ENCODE measurements around the gene FLT4. TPM values are rescaled to one million over a fixed set of nuclear protein-coding genes. Genes with fewer than 3 reads are reported as not detected.

The FLT4 gene
- polyA plus RNA-seq, 2 of the 4 experiments (the other 2 are of a cell fraction), result 2.0 to 2.6 TPM

GRCh38 chr5:180606215-180606785, 43.1 kb downstream of the FLT4 start:
- H3K4me3 ChIP-seq, result no peak overlapping the region
- H3K4me1 ChIP-seq, result no peaks in the 10 kb centered on the region
- POLR2A ChIA-PET, result no interaction called here
- no peak overlapping the region for H3K4me2 ChIP-seq
- H3K27ac ChIP-seq, result no peak overlapping the region
- DNase-seq (ENCODE audit: low read depth in 1 of 2, low spot score in 1 of 2) (no peak), FAIRE-seq (no peak), ATAC-seq (peak in 1 of 2 experiments; percentile 14; a peak in 3 of 6 replicates)
- WGBS (ENCODE audit: missing lambda C conversion rate), result 47% methylated on average over 21 of the region's 21 CpGs
- CTCF ChIA-PET, result interaction anchor here (0.6 to 2.9 kb wide), 29 partner anchors 8 to 478 kb away, joined by 3 to 14 read pairs (median 4); no protein-coding TSS in a partner anchor
- H3K9me3 ChIP-seq, result no peaks in the 10 kb centered on the region
- TF ChIP-seq JUNB (IDR thresholded peaks at IDR 0.05), result no peak
- no peak for TF ChIP-seq CBX8 (IDR thresholded peaks at IDR 0.05)
- no peak for TF ChIP-seq HOXA7 (CRISPR knock-in tag; IDR thresholded peaks at IDR 0.05)
- no peak for TF ChIP-seq MAFK (IDR thresholded peaks at IDR 0.05; ENCODE audit: partially characterized antibody)
- TF ChIP-seq TP53 (CRISPR knock-in tag; IDR thresholded peaks at IDR 0.05), result no peak
- TF ChIP-seq ELK1 (IDR thresholded peaks at IDR 0.05; ENCODE audit: low read depth, low read length), result no peak
- no peak for TF ChIP-seq CHD2 (IDR thresholded peaks at IDR 0.05; ENCODE audit: low read length, partially characterized antibody)
- no peak for TF ChIP-seq BHLHE40 (IDR thresholded peaks at IDR 0.05; ENCODE audit: low read depth, low read length)
- TF ChIP-seq GATA3 (IDR thresholded peaks at IDR 0.05; ENCODE audit: borderline replicate concordance), result no peak

GRCh38 chr5:180605554-180606214, 43.7 kb downstream of the FLT4 start:
- no peaks in the 10 kb centered on the region for H3K9me3 ChIP-seq
- H3K4me1 ChIP-seq, result no peaks in the 10 kb centered on the region
- TF ChIP-seq CTCF (IDR thresholded peaks at IDR 0.05), result peak; percentile 82
- TF ChIP-seq NFE2L2 (conservative IDR thresholded peaks at IDR 0.05; ENCODE audit: low read length), result no peak
- no peak for TF ChIP-seq JUN (IDR thresholded peaks at IDR 0.05)
- no peak for TF ChIP-seq RNF2 (IDR thresholded peaks at IDR 0.05; ENCODE audit: borderline replicate concordance, low read depth)
- TF ChIP-seq RARB (CRISPR knock-in tag; IDR thresholded peaks at IDR 0.05), result no peak
- TF ChIP-seq TFCP2L1 (CRISPR knock-in tag; IDR thresholded peaks at IDR 0.05), result no peak
- no peak for TF ChIP-seq GATA3 (IDR thresholded peaks at IDR 0.05; ENCODE audit: borderline replicate concordance)
- no peak for TF ChIP-seq MYC (IDR thresholded peaks at IDR 0.05; ENCODE audit: borderline replicate concordance, low read length)
- TF ChIP-seq CBX2 (IDR thresholded peaks at IDR 0.05; ENCODE audit: borderline replicate concordance, low read depth), result no peak
- no peak for TF ChIP-seq MAZ (IDR thresholded peaks at IDR 0.05; ENCODE audit: borderline replicate concordance, low read depth, low read length)
- TF ChIP-seq PHF8 (IDR thresholded peaks at IDR 0.05; ENCODE audit: borderline replicate concordance, low read depth), result no peak
- TF ChIP-seq HEYL (CRISPR knock-in tag; IDR thresholded peaks at IDR 0.05), result no peak
- TF ChIP-seq EHF (CRISPR knock-in tag; IDR thresholded peaks at IDR 0.05), result no peak
- TF ChIP-seq FOXS1 (CRISPR knock-in tag; IDR thresholded peaks at IDR 0.05), result no peak
- no peak for TF ChIP-seq REST (IDR thresholded peaks at IDR 0.05)
- no peak for TF ChIP-seq ZNF302 (CRISPR knock-in tag; IDR thresholded peaks at IDR 0.05)
- TF ChIP-seq MAX (IDR thresholded peaks at IDR 0.05), result no peak
- peak; percentile 74 for TF ChIP-seq SMC3 (IDR thresholded peaks at IDR 0.05)
- TF ChIP-seq BHLHE40 (IDR thresholded peaks at IDR 0.05; ENCODE audit: low read depth, low read length), result no peak
- TF ChIP-seq RAD21 (conservative IDR thresholded peaks at IDR 0.05 in 1 of 2, IDR thresholded peaks at IDR 0.05 in 1 of 2), result peak; percentile 57 to 71
- no peak for TF ChIP-seq TP53 (CRISPR knock-in tag; IDR thresholded peaks at IDR 0.05)
- no peak for TF ChIP-seq HES2 (IDR thresholded peaks at IDR 0.05)
- TF ChIP-seq BCL3 (IDR thresholded peaks at IDR 0.05), result no peak
- FAIRE-seq (peak; percentile 76), ATAC-seq (peak; percentile 58 to 75; a peak in 5 of 6 replicates), DNase-seq (ENCODE audit: low read depth in 1 of 2, low spot score in 1 of 2) (peak; percentile 61 to 77)
- no peak overlapping the region for H3K27ac ChIP-seq
- WGBS (ENCODE audit: missing lambda C conversion rate), result 52% methylated on average over 11 of the region's 11 CpGs
- H3K4me2 ChIP-seq, result no peak overlapping the region
- H3K4me3 ChIP-seq, result no peak overlapping the region
- ChIA-PET CTCF (interaction anchor here (0.7 to 2.9 kb wide), 30 partner anchors 9 to 478 kb away, joined by 3 to 14 read pairs (median 4); no protein-coding TSS in a partner anchor), POLR2A (no interaction called here)

All from A549 (cell line).